Endodermal cell (in vitro differentiated cells): ENCODE data around the gene PHF24. TPM values are rescaled to one million over a fixed set of nuclear protein-coding genes. Genes with fewer than 3 reads are reported as not detected.
A peak's percentile ranks its signal among the peaks of the same experiment; 100 is the strongest.

ENCODE experiments used
- DNase-seq: peaks from one replicate; pipeline ENCODE4 v3.0.0-alpha.2; 2017
- H3K27ac ChIP-seq: 2 replicates; pipeline ENCODE4 v1.5.1; 2013; ENCODE audit warnings: mild to moderate bottlenecking, low read depth, low read length, moderate library complexity
- H3K27me3 ChIP-seq: 2 replicates; pipeline ENCODE4 v1.6.1; 2013; ENCODE audit warnings: mild to moderate bottlenecking, low read length, moderate library complexity; ENCODE audit not compliant: insufficient read depth, control insufficient read depth, poor library complexity, severe bottlenecking
- H3K36me3 ChIP-seq: 2 replicates; pipeline ENCODE4 v1.7.0; 2013; ENCODE audit warnings: mild to moderate bottlenecking, low read length, moderate library complexity; ENCODE audit not compliant: control insufficient read depth, insufficient read depth
- H3K4me1 ChIP-seq: one replicate; pipeline ENCODE4 v1.7.0; 2013; ENCODE audit warnings: low read length; ENCODE audit not compliant: control insufficient read depth, insufficient read depth
- H3K4me3 ChIP-seq: 2 replicates; pipeline ENCODE4 v1.5.1; 2013; ENCODE audit warnings: mild to moderate bottlenecking, low read length, moderate library complexity
- H3K9ac ChIP-seq: 2 replicates; pipeline ENCODE4 v1.6.1; 2013; ENCODE audit warnings: mild to moderate bottlenecking, low read length, moderate library complexity; ENCODE audit not compliant: poor library complexity, severe bottlenecking; ENCODE audit errors: extremely low read depth
- H3K9me3 ChIP-seq: 2 replicates; pipeline ENCODE4 v1.6.1; 2013; ENCODE audit warnings: mild to moderate bottlenecking, low read length, moderate library complexity; ENCODE audit not compliant: control insufficient read depth
- H3K27ac Mint-ChIP-seq: 2 replicates; pipeline ENCODE4 v1.8.0; 2020; ENCODE audit warnings: mixed read lengths
- H3K27me3 Mint-ChIP-seq: 2 replicates; pipeline ENCODE4 v1.8.0; 2021; ENCODE audit warnings: mild to moderate bottlenecking, mixed read lengths; ENCODE audit not compliant: insufficient read depth
- H3K36me3 Mint-ChIP-seq: 2 replicates; pipeline ENCODE4 v1.8.0; 2020; ENCODE audit warnings: low read depth, mixed read lengths
- H3K4me1 Mint-ChIP-seq: 2 replicates; pipeline ENCODE4 v1.8.0; 2020; ENCODE audit warnings: mixed read lengths
- H3K4me3 Mint-ChIP-seq: 2 replicates; pipeline ENCODE4 v1.8.0; 2020; ENCODE audit warnings: mild to moderate bottlenecking, moderate library complexity, mixed read lengths
- H3K9me3 Mint-ChIP-seq: 2 replicates; pipeline ENCODE4 v1.8.0; 2020; ENCODE audit warnings: mild to moderate bottlenecking, mixed read lengths
- CTCF ChIP-seq: fragments of 200-600 bp; sonication (generic); conservative IDR thresholded peaks from 2 replicates; pipeline ENCODE4 v1.5.0; 2021; ENCODE audit warnings: antibody characterized with exemption, mild to moderate bottlenecking
- WGBS, 2 experiments: methylation state at CpG; one replicate each; pipeline versions ENCODE4 v1.1.5 to v1.1.7; 2013; ENCODE audit warnings: missing lambda C conversion rate in 2 of 2, mixed read lengths in 1 of 2; ENCODE audit not compliant: insufficient coverage in 1 of 2, insufficient read length in 1 of 2; 5-methylcytosine and 5-hydroxymethylcytosine counted together
- total RNA-seq, 2 donors: library from RNA; stranded (reverse); fragmentation: NEBNext Ultra II Directional in 1 of 2; extraction: Animal tissue kit (Norgen Biotek cat#: 25700) in 1 of 2; gene quantifications; 2 replicates in 1 of 2; 3 replicates in 1 of 2; pipeline ENCODE4 v1.2.1, GENCODE V29; 2021

PHF24 gene
- total RNA-seq, 2 donors from 2014 or later = 1.9 to 2.7 TPM

GRCh38 chr9:34982361-34982760 lies 24.3 kb downstream of the PHF24 start:
- no peaks in the 10 kb centered on the region for H3K36me3 Mint-ChIP-seq
- H3K9me3 Mint-ChIP-seq = no peaks in the 10 kb centered on the region
- no peak for TF ChIP-seq CTCF

GRCh38 chr9:34983209-34983608 lies 25.1 kb downstream of the PHF24 start:
- no peak overlapping the region for H3K9ac ChIP-seq
- no peak for TF ChIP-seq CTCF
- DNase-seq = no peak
- no peak overlapping the region for H3K4me3 ChIP-seq
- no peak overlapping the region for H3K4me3 Mint-ChIP-seq
- no peaks in the 10 kb centered on the region for H3K9me3 Mint-ChIP-seq
- no peak overlapping the region for H3K27ac Mint-ChIP-seq
- H3K9me3 ChIP-seq = no peaks in the 10 kb centered on the region
- no peaks in the 10 kb centered on the region for H3K27me3 ChIP-seq
- 87 to 100% methylated on average over 1 to 2 of the region's 2 CpGs for WGBS, 2 experiments
- H3K4me1 Mint-ChIP-seq = peaks cover 1% of the 10 kb centered on the region
- H3K36me3 ChIP-seq = no peaks in the 10 kb centered on the region
- peaks cover 4% of the 10 kb centered on the region for H3K27me3 Mint-ChIP-seq
- H3K4me1 ChIP-seq = no peaks in the 10 kb centered on the region
- no peak overlapping the region for H3K27ac ChIP-seq
- no peaks in the 10 kb centered on the region for H3K36me3 Mint-ChIP-seq

More at GRCh38 chr9:34982361-34982760, 24.3 kb downstream of the PHF24 start:
- Histone ChIP-seq H3K4me1 (no peaks in the 10 kb centered on the region), H3K4me3 (no peak overlapping the region), H3K27me3 (no peaks in the 10 kb centered on the region), H3K9ac (no peak overlapping the region), H3K9me3 (no peaks in the 10 kb centered on the region), H3K36me3 (no peaks in the 10 kb centered on the region), H3K27ac (no peak overlapping the region)
- WGBS, 2 experiments = 88 to 89% methylated on average over 6 to 7 of the region's 7 CpGs
- peaks cover 1% of the 10 kb centered on the region for H3K4me1 Mint-ChIP-seq
- no peak overlapping the region for H3K4me3 Mint-ChIP-seq
- DNase-seq = no peak
- H3K27ac Mint-ChIP-seq = no peak overlapping the region
- peaks cover 4% of the 10 kb centered on the region for H3K27me3 Mint-ChIP-seq

- no peaks in the 10 kb centered on the region for H3K9me3 Mint-ChIP-seq
Measured at GRCh38 chr9:34984049-34984448, 26.0 kb downstream of the PHF24 start.

More at GRCh38 chr9:34984049-34984448, 26.0 kb downstream of the PHF24 start:
- Histone ChIP-seq H3K36me3 (no peaks in the 10 kb centered on the region), H3K9me3 (no peaks in the 10 kb centered on the region), H3K4me1 (no peaks in the 10 kb centered on the region), H3K9ac (no peak overlapping the region), H3K4me3 (no peak overlapping the region), H3K27me3 (no peaks in the 10 kb centered on the region), H3K27ac (no peak overlapping the region)
- Mint-ChIP-seq H3K4me1 (peaks cover 5% of the 10 kb centered on the region), H3K27ac (no peak overlapping the region), H3K36me3 (no peaks in the 10 kb centered on the region), H3K27me3 (peaks cover 4% of the 10 kb centered on the region), H3K4me3 (no peak overlapping the region)
- peak; percentile 84 for DNase-seq
- WGBS, 2 experiments = 7% methylated on average over 1 of the region's 1 CpG; no CpG with 5 or more reads in 1 of the 2 experiments
- TF ChIP-seq CTCF = no peak
